ENCODE measurements around the gene MAPK14.
"Not testable (repeated sequence)": the region's sequence is repeated elsewhere in the genome, so short reads cannot be mapped to it uniquely, and the experiment has no call there.

MAPK14 gene

GRCh38 chr6:36079601-36080000, 52.0 kb downstream of the MAPK14 start:
- H3K9me3 ChIP-seq (ENCODE audit: control insufficient read depth, low read length), result no peaks in the 10 kb centered on the region
- no peaks in the 10 kb centered on the region for H3K36me3 ChIP-seq (ENCODE audit: control insufficient read depth, insufficient read depth, low read length)
- H3K9ac ChIP-seq, result no peak overlapping the region
- H3K4me2 ChIP-seq (ENCODE audit: low read length), result no peak overlapping the region
- no peaks in the 10 kb centered on the region for H3K4me1 ChIP-seq
- H3K79me2 ChIP-seq, result peaks cover 2% of the 10 kb centered on the region
- H3K4me3 ChIP-seq (ENCODE audit: low read depth, low read length), result no peak overlapping the region
- no peak overlapping the region for H3K27ac ChIP-seq
- no peak for TF ChIP-seq CTCF (IDR thresholded peaks at IDR 0.05)
- no peaks in the 10 kb centered on the region for H3K27me3 ChIP-seq (ENCODE audit: control insufficient read depth, insufficient read depth, low read length)
- H2AFZ ChIP-seq, result no peak overlapping the region

GRCh38 chr6:36082318-36082717, 54.7 kb downstream of the MAPK14 start:
- H3K36me3 ChIP-seq (ENCODE audit: control insufficient read depth, insufficient read depth, low read length), result no peaks in the 10 kb centered on the region
- TF ChIP-seq CTCF (IDR thresholded peaks at IDR 0.05), result no peak
- H3K79me2 ChIP-seq, result peaks cover 2% of the 10 kb centered on the region
- no peak overlapping the region for H3K27ac ChIP-seq
- H3K9me3 ChIP-seq (ENCODE audit: control insufficient read depth, low read length), result no peaks in the 10 kb centered on the region
- H3K9ac ChIP-seq, result no peak overlapping the region
- H2AFZ ChIP-seq, result no peak overlapping the region
- H3K4me2 ChIP-seq (ENCODE audit: low read length), result no peak overlapping the region
- no peaks in the 10 kb centered on the region for H3K4me1 ChIP-seq
- H3K4me3 ChIP-seq (ENCODE audit: low read depth, low read length), result no peak overlapping the region
- no peaks in the 10 kb centered on the region for H3K27me3 ChIP-seq (ENCODE audit: control insufficient read depth, insufficient read depth, low read length)

- Histone ChIP-seq H2AFZ (no peak overlapping the region), H3K4me2 (ENCODE audit: low read length) (no peak overlapping the region), H3K4me1 (no peaks in the 10 kb centered on the region), H3K9ac (no peak overlapping the region), H3K4me3 (ENCODE audit: low read depth, low read length) (no peak overlapping the region), H3K9me3 (ENCODE audit: control insufficient read depth, low read length) (no peaks in the 10 kb centered on the region), H3K79me2 (peaks cover 2% of the 10 kb centered on the region), H3K27ac (no peak overlapping the region), H3K36me3 (ENCODE audit: control insufficient read depth, insufficient read depth, low read length) (no peaks in the 10 kb centered on the region), H3K27me3 (ENCODE audit: control insufficient read depth, insufficient read depth, low read length) (no peaks in the 10 kb centered on the region)
- no peak for TF ChIP-seq CTCF (IDR thresholded peaks at IDR 0.05)
Observed at GRCh38 chr6:36083446-36083845, 55.8 kb downstream of the MAPK14 start.

GRCh38 chr6:36088204-36088603, 60.6 kb downstream of the MAPK14 start:
- H3K79me2 ChIP-seq; H2AFZ ChIP-seq; H3K9ac ChIP-seq; H3K36me3 ChIP-seq (ENCODE audit: control insufficient read depth, insufficient read depth, low read length); H3K27ac ChIP-seq; H3K9me3 ChIP-seq (ENCODE audit: control insufficient read depth, low read length); H3K4me1 ChIP-seq; H3K4me3 ChIP-seq (ENCODE audit: low read depth, low read length); H3K27me3 ChIP-seq (ENCODE audit: control insufficient read depth, insufficient read depth, low read length); H3K4me2 ChIP-seq (ENCODE audit: low read length): not testable (repeated sequence)

GRCh38 chr6:36089048-36089447, 61.4 kb downstream of the MAPK14 start:
- no peak overlapping the region for H3K27ac ChIP-seq
- TF ChIP-seq CTCF (IDR thresholded peaks at IDR 0.05), result no peak
- H3K9ac ChIP-seq, result no peak overlapping the region
- H2AFZ ChIP-seq, result no peak overlapping the region
- no peaks in the 10 kb centered on the region for H3K36me3 ChIP-seq (ENCODE audit: control insufficient read depth, insufficient read depth, low read length)
- H3K4me1 ChIP-seq, result no peaks in the 10 kb centered on the region
- H3K27me3 ChIP-seq (ENCODE audit: control insufficient read depth, insufficient read depth, low read length), result no peaks in the 10 kb centered on the region
- no peaks in the 10 kb centered on the region for H3K9me3 ChIP-seq (ENCODE audit: control insufficient read depth, low read length)
- H3K4me3 ChIP-seq (ENCODE audit: low read depth, low read length), result no peak overlapping the region
- no peaks in the 10 kb centered on the region for H3K79me2 ChIP-seq
- no peak overlapping the region for H3K4me2 ChIP-seq (ENCODE audit: low read length)

All from parathyroid adenoma (tissue), 2 donors.